Measurements from ENCODE around the gene HP1BP3. TPM values are rescaled to one million over a fixed set of nuclear protein-coding genes. Genes with fewer than 3 reads are reported as not detected.

The HP1BP3 gene
- total RNA-seq, 2 donors from 2014 or later = 182 to 347 TPM

DNA sequence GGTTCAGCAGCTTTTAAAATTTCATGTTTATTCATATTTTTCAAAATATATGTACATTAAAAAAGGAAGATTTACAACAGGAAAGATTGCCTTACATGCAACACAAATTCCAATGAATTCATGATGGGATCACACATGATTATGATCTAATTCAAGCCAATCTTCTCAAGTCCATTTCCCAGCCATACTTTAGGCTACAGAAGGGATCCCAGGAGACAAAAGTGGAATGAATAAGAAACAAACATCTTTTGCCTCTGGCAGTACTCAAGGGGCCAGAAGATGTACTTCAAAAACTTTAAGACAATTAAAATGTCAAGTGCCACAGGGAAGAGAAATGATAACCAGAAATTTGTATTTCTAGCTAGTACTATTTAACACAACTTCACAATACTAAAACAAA, 44.4 kb downstream of the HP1BP3 start:
- Mint-ChIP-seq H3K27me3 (no peaks in the 10 kb centered on the region), H3K36me3 (peaks cover 18% of the 10 kb centered on the region), H3K4me3 (no peak overlapping the region), H3K9me3 (no peaks in the 10 kb centered on the region), H3K4me1 (ENCODE audit: low read depth in 2 of 2) (no peaks in the 10 kb centered on the region), H3K27ac (no peak overlapping the region)
- DNase-seq (ENCODE audit: low spot score) (no peak), ATAC-seq (no peak)

DNA sequence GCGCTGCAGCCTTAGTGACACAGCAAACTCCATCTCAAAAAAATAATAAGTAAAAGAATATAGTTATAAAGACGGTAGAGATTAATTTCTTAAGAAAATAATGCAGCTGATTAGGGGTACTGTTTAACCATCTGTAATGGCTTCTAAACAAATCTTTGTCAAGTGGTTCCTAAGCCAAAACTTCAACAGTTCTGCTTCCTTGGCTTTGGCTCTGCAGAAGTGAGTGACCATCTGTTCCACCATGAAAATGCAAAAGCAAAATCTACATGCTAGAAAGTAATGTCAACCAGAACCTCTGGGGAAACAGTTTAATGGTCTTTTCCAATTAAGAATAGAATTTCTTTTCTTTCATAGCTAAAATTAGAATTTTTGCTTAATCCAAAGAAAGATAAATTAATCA, 46.3 kb downstream of the HP1BP3 start:
- no peak for ATAC-seq
- Mint-ChIP-seq H3K9me3 (no peaks in the 10 kb centered on the region), H3K27ac (no peak overlapping the region), H3K27me3 (no peaks in the 10 kb centered on the region), H3K4me1 (ENCODE audit: low read depth in 2 of 2) (no peaks in the 10 kb centered on the region), H3K36me3 (peaks cover 18% of the 10 kb centered on the region), H3K4me3 (no peak overlapping the region)
- DNase-seq (ENCODE audit: low spot score) = no peak

DNA sequence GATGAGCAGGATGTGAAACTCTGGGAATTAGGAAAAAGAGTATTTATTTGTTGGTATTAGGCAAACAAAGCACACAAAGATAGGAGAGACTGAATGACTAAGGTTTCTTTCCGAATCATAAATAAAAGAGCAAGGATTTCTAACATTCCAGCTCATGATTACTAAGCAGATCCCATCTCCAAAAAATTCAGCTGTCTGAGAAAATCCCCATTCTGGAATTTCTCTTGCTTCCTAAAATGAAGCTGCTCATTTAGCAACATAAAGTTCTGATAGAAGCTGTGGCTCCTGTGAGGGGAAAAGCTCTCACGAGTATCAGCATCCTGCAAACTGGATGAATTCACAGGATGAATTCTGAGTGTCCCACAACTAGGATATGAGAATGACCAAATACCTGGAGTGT, 47.9 kb downstream of the HP1BP3 start:
- ATAC-seq = no peak
- Mint-ChIP-seq H3K36me3 (peaks cover 8% of the 10 kb centered on the region), H3K9me3 (no peaks in the 10 kb centered on the region), H3K4me3 (no peak overlapping the region), H3K4me1 (ENCODE audit: low read depth in 2 of 2) (no peaks in the 10 kb centered on the region), H3K27me3 (no peaks in the 10 kb centered on the region), H3K27ac (no peak overlapping the region)
- DNase-seq (ENCODE audit: low spot score) = no peak

DNA sequence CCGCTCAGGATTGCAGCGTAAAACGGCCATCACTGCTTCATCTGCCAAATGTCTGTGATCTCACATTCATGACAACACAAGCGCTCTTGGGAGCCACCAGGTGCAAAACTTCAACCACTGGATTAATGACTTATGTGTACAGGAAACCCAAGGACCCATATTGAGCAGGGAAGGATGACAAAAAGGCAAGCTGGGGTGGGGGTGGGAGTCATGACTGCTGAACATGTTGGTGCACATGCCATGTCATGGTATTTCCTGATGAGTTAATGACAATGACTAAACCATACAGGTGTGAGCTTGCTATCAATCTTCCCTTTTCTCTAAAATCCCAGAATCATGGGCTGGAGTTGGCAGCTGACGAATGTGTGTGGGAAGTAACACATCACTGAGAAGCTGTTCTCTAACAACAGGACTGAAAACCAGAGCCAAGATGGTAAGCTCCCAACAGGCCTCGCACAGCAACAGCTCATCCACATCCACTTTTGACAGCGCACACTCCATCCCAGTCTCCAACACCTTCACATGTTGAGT, 51.5 kb downstream of the HP1BP3 start:
- Mint-ChIP-seq H3K36me3 (no peaks in the 10 kb centered on the region), H3K9me3 (no peaks in the 10 kb centered on the region), H3K4me3 (no peak overlapping the region), H3K27ac (no peak overlapping the region), H3K4me1 (ENCODE audit: low read depth in 2 of 2) (peaks cover 11 to 15% of the 10 kb centered on the region in 2 donors), H3K27me3 (peaks cover 0 to 3% of the 10 kb centered on the region in 2 donors)
- DNase-seq (ENCODE audit: low spot score) (no peak), ATAC-seq (no peak)

DNA sequence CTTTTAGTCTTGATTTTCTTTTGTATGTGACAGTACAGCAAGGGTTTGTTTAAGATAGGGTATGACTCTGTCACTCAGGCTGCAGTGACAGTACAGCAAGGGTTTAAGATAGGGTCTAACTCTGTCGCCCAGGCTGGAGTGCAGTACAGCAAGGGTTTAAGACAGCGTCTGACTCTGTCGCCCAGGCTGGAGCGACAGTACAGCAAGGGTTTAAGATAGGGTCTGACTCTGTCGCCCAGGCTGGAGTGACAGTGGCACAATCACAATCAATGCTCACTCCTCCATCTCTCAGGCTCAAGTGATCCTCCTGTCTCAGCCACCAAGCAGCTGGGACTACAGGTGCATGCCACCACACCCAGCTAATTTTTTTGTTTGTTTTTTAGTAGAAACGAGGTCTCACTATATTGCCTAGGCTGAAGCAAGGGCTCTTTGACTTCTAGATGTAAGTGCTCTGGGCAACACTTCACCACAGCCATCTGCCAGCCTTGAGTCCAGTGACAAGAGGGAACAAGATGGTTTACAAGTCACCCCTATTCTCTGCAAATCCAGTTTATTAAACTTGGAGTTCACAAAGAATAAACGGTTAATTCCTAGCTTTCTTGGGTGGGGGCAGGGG, 53.6 kb downstream of the HP1BP3 start:
- no peaks in the 10 kb centered on the region for H3K9me3 Mint-ChIP-seq
- peaks cover 16 to 18% of the 10 kb centered on the region in 2 donors for H3K4me1 Mint-ChIP-seq (ENCODE audit: low read depth in 2 of 2)
- no peaks in the 10 kb centered on the region for H3K36me3 Mint-ChIP-seq
- ATAC-seq (no peak), DNase-seq (ENCODE audit: low spot score) (no peak)
- peak overlapping the region in 1 of 2 donors; percentile 14 for H3K27ac Mint-ChIP-seq
- H3K27me3 Mint-ChIP-seq = peaks cover 9 to 11% of the 10 kb centered on the region in 2 donors
- peak overlapping the region; percentile 91 for H3K4me3 Mint-ChIP-seq

DNA sequence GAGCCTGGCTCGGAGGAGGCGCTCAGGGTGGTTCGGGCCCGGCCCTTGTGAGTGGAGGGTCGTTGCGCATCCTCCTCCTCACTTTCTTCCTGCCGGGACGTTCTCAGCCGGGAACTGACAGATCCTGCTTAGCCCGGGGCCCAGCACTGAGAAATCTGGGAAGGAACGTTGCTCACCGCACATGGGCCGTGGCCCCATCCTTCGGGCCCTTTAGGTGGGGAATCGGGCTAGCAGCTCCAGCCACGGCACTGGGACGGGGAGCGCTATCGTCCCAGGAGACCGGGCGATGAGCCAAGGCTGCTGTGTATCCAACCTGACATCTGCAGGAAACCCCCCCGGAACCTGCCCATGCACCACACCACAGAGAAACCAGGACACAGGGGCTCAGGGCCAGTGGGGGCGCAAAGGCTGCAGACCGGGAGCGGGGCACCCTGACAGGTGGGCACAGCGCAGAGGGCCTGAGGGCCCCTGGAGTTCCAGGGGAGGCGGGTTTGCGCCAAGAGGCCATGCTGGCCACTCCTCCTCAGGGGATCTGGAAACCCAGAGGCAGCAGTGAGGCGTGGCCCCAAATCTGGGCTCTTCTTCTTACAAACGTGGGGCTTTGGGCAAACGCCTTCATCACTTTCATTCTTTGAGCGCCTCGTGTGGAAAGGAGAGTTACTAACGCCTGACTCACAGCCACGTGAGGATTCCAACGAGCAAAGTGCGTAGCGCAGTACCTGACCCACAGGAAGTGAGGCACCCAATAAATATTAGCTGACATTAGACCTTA, 54.3 kb downstream of the HP1BP3 start, which contains the start of gene SH2D5:
Gene SH2D5, minus strand, starts transcription at position 116 of the 772 bp plus-strand sequence. CDS start 4,659 bp downstream, outside the sequence.
- ATAC-seq = peak; percentile 65 to 72
- peak within 1 kb of the TSS in 1 of 2 donors; percentile 14 for H3K27ac Mint-ChIP-seq

DNA sequence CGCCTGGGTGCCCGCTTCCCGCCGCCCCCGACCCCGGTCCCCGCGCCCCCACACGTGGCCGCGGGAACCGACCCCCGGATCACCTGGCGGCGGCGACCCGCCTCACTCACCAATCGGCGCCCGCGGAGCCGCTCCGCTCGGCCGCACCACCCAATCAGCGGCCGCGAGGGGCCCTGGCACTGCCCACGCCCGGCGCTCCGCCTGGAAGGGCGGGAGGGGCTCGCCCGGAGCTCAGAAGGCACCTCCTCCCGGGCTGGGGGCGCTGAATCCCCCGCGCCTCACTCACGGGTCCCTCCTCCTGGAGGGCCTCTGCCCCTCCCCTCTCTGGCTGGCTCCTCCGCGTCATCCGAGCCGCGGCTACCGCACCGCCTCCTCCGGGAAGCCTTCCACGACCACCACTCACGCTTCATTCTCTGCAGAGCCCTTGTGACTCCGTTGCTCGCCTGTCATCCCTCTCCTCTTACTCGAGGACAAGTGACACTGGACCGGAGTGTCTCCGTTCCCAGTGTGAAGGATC, 55.0 kb downstream of the HP1BP3 start:
- Mint-ChIP-seq H3K27ac (peak overlapping the region in 1 of 2 donors; percentile 14), H3K36me3 (no peaks in the 10 kb centered on the region), H3K27me3 (peaks cover 16% of the 10 kb centered on the region in 2 donors), H3K4me3 (peak overlapping the region; percentile 91), H3K4me1 (ENCODE audit: low read depth in 2 of 2) (peaks cover 16 to 22% of the 10 kb centered on the region in 2 donors), H3K9me3 (no peaks in the 10 kb centered on the region)
- DNase-seq (ENCODE audit: low spot score) (peak; percentile 76), ATAC-seq (peak; percentile 83 to 86)

More for the DNA sequence above, 54.3 kb downstream of the HP1BP3 start, which contains the start of gene SH2D5:
- Mint-ChIP-seq H3K36me3 (no peaks in the 10 kb centered on the region), H3K4me1 (ENCODE audit: low read depth in 2 of 2) (peaks cover 16 to 22% of the 10 kb centered on the region in 2 donors), H3K4me3 (peak within 1 kb of the TSS; percentile 91), H3K27me3 (peaks cover 16% of the 10 kb centered on the region in 2 donors), H3K9me3 (no peaks in the 10 kb centered on the region)
- peak; percentile 70 for DNase-seq (ENCODE audit: low spot score)

DNA sequence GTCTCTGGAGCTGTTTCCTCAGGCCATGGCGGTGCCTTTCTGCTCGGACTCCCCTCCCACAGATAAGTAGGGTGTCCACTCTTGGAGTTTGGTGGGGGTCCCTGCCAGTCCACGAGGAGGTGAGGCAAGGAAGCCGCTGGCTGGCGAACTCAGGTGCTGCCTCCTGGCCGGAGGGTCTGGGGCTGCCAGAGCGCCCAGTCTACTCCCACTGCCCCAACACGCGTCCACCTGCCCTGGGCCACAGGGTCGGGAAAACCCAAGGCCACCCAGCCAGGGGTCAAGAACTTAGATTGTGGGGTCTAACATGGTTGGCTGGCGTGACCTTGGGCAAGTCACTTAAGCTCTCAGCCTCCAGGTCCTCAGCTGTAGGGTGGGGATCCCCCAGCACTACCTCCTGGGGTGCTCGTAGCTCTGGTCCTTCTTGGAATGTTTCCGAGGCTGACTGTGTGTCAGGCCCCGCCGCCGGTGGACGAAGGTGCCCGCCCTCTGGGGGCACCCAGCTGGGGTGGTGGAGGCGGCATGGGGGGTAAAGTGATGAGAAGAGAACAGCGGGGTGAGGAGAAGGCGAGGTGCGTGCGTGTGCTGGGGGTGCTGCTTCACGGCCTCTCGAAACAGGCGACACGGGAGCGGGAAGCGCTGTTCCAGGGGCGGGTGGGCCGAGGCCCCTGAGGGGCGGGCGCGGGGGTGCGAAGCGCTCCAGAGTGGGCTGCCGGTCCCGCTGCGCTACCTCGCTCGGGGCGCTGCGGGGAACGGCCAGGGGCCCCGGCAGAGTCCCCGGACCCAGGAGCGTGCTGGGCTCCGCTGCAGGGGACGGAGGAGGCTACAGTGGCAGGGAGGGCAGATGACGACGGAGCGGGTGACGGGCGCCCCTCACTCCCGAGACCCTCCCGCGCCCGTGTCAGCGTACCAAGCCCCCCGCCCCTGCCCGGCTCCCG, 55.8 kb downstream of the HP1BP3 start:
- H3K4me3 Mint-ChIP-seq = peak overlapping the region; percentile 73
- no peak overlapping the region for H3K27ac Mint-ChIP-seq
- H3K27me3 Mint-ChIP-seq = peaks cover 16% of the 10 kb centered on the region in 2 donors

DNA sequence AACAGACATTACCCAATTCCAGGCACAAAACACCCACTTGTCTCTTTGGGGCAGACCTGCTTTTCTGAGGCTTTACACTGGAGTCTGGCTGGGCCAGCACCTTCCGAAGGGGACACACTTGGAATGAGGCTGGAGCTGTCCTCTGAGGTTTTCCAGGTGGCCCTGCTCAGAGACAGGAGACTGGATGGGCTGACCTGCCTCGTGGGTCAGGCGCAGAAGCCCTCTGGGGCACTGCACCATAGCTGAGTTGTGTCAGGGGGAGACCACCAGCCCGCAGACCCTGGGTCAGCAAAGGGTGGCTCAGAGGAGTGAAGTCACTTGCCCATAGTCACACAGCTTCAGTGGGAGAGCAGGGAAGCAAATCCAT, 56.4 kb downstream of the HP1BP3 start:
- Mint-ChIP-seq H3K27ac (no peak overlapping the region), H3K27me3 (peaks cover 16% of the 10 kb centered on the region in 2 donors), H3K4me1 (ENCODE audit: low read depth in 2 of 2) (peaks cover 16 to 22% of the 10 kb centered on the region in 2 donors), H3K36me3 (no peaks in the 10 kb centered on the region), H3K4me3 (no peak overlapping the region), H3K9me3 (no peaks in the 10 kb centered on the region)
- ATAC-seq (no peak), DNase-seq (ENCODE audit: low spot score) (no peak)

More for the DNA sequence above, 55.8 kb downstream of the HP1BP3 start:
- ATAC-seq = peak; percentile 21 to 25
- DNase-seq (ENCODE audit: low spot score) = no peak
- Mint-ChIP-seq H3K36me3 (no peaks in the 10 kb centered on the region), H3K9me3 (no peaks in the 10 kb centered on the region), H3K4me1 (ENCODE audit: low read depth in 2 of 2) (peaks cover 16 to 22% of the 10 kb centered on the region in 2 donors)

DNA sequence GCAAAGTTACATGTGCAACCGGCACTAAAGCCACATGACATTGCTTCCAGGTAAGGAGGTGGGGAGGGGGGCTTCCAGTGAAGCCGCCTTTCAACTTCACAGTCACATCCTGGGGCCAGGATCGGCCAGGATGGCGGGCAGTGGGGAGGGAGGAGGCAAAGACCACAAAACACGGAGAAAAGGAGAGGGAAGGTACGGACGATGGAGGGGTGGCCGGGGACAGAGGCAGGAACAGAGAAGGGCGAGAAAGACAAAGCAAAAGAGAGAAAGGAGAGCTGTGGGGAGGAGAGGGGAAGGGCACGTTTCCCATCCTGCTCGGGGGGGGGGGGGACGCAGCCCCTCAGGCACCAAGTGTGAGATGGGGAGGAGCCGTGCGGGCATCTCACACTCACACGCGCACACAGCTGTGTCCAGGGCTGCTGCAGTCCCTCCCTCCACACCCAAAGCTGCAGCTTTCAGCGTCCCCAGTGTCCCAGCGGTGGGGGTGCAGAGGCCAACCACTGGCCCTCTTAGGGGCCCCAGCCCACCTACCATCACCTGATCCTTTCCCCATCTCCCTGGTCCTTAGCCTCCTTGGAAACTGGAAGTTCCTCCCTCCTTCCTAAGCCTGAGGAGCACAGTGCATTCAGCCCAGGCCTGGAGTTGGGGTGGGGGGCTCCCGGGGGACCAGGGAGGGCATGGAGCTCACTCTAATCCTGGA, 57.0 kb downstream of the HP1BP3 start:
- Mint-ChIP-seq H3K36me3 (no peaks in the 10 kb centered on the region), H3K27me3 (peaks cover 16% of the 10 kb centered on the region in 2 donors), H3K4me3 (peak overlapping the region; percentile 44), H3K9me3 (no peaks in the 10 kb centered on the region), H3K4me1 (ENCODE audit: low read depth in 2 of 2) (peaks cover 16 to 22% of the 10 kb centered on the region in 2 donors), H3K27ac (no peak overlapping the region)
- ATAC-seq = no peak
- DNase-seq (ENCODE audit: low spot score) = no peak

DNA sequence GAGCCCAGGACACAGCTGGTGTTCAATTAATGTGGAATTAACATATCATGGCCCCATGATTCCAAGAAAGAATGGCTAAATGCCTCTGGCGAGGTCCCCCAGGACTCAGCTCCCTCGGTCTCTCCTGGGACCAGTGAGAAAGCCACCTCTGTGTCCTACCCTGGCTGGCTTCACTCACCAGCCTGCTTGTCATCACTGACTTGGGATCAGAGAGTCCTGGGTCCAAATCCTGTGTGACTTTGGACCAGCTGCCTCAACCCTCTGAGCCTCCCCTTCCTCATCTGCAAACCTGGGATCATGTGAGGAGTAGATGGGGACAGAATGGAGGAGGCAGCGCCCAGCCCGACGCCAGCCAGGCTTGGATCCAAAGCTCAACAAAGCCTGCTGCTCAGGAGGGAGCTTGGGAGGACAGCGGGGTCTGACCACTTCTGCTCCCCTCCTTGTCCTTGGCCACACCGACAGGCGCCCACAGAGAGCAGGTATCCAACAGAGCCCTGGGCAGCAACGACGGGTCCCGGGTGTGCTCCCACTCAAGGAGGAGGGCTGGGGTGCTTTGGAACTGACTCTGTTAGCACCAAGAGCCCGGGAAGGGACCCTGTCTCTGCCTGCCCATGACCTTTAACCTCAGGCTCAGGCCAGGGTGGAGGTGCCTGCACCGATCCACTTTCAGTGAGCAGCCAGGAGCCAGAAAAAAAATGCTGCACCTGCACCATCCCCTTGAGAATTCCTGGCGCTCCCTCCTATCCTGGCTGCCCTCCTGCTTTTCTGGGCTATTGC, 57.8 kb downstream of the HP1BP3 start:
- H3K27ac Mint-ChIP-seq = no peak overlapping the region
- DNase-seq (ENCODE audit: low spot score) = no peak
- ATAC-seq = no peak
- no peaks in the 10 kb centered on the region for H3K36me3 Mint-ChIP-seq
- peaks cover 16% of the 10 kb centered on the region in 2 donors for H3K27me3 Mint-ChIP-seq
- peaks cover 16 to 22% of the 10 kb centered on the region in 2 donors for H3K4me1 Mint-ChIP-seq (ENCODE audit: low read depth in 2 of 2)
- no peaks in the 10 kb centered on the region for H3K9me3 Mint-ChIP-seq
- no peak overlapping the region for H3K4me3 Mint-ChIP-seq

All from natural killer cell treated with Interleukin-12 subunit alpha and Interleukin-12 subunit beta and Interleukin-15 and Interleukin-18, amount 100 ng/mL, for 72 hours (primary cell).